ENCODE measurements around the gene SLF2.

The SLF2 gene, protein sequence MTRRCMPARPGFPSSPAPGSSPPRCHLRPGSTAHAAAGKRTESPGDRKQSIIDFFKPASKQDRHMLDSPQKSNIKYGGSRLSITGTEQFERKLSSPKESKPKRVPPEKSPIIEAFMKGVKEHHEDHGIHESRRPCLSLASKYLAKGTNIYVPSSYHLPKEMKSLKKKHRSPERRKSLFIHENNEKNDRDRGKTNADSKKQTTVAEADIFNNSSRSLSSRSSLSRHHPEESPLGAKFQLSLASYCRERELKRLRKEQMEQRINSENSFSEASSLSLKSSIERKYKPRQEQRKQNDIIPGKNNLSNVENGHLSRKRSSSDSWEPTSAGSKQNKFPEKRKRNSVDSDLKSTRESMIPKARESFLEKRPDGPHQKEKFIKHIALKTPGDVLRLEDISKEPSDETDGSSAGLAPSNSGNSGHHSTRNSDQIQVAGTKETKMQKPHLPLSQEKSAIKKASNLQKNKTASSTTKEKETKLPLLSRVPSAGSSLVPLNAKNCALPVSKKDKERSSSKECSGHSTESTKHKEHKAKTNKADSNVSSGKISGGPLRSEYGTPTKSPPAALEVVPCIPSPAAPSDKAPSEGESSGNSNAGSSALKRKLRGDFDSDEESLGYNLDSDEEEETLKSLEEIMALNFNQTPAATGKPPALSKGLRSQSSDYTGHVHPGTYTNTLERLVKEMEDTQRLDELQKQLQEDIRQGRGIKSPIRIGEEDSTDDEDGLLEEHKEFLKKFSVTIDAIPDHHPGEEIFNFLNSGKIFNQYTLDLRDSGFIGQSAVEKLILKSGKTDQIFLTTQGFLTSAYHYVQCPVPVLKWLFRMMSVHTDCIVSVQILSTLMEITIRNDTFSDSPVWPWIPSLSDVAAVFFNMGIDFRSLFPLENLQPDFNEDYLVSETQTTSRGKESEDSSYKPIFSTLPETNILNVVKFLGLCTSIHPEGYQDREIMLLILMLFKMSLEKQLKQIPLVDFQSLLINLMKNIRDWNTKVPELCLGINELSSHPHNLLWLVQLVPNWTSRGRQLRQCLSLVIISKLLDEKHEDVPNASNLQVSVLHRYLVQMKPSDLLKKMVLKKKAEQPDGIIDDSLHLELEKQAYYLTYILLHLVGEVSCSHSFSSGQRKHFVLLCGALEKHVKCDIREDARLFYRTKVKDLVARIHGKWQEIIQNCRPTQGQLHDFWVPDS

DNA sequence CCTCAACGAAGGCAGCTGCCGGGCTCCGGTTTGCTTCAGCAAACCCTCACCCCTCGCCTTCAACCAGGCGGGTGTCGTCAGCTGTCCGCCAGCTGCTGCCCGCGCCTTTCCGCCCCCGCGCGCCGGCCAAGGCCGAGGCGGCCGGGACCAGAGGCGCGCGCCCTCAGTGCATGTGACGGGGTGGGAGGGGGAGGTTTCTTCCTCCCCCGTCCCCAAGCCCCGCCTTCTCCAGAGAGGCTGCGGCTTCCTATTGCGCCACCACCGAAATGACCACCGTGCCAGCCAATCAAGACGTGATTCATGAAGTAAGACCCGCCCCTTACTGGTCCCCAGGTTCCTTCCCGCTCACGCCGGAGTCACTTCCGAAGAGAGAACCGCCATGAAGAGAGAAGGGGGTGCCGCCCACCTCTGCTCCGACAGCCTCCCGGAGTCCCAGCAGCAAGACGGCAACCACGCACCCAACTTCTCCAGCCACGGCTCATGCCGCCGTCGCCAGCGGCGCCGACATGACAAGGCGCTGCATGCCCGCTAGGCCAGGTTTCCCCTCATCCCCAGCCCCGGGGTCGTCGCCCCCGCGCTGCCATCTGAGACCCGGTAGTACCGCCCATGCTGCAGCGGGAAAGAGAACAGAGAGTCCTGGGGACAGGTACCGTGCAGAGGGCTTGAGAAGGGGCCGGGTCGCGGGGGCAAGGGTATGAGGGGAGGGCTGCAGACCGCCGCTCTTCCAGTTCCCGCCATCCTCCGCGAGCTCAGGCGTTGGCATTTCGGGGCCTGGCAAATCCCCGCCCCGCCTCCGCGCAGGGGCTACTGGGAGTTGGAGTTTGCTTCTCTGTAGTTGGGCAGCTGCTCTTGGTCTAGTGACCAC, at the start of gene SLF2:
Gene SLF2, plus strand, starts transcription at position 359 of the 865 bp plus-strand sequence. Its CDS starts 148 bp downstream, at position 507.
- DNase-seq, result peak; percentile 96

GRCh38 chr10:100863433-100863832, 49.3 kb upstream of the SLF2 start:
- no peak for DNase-seq

- no peak for DNase-seq
Measured at GRCh38 chr10:100864036-100864885, 48.5 kb upstream of the SLF2 start.

GRCh38 chr10:100864978-100865377, 47.8 kb upstream of the SLF2 start:
- peak; percentile 62 for DNase-seq

GRCh38 chr10:100866010-100866409, 46.8 kb upstream of the SLF2 start:
- DNase-seq, result no peak

- no peak for DNase-seq
Measured at GRCh38 chr10:100866575-100867098, 46.1 kb upstream of the SLF2 start.

- no peak for DNase-seq
Measured at GRCh38 chr10:100867261-100867963, 45.4 kb upstream of the SLF2 start.

DNA sequence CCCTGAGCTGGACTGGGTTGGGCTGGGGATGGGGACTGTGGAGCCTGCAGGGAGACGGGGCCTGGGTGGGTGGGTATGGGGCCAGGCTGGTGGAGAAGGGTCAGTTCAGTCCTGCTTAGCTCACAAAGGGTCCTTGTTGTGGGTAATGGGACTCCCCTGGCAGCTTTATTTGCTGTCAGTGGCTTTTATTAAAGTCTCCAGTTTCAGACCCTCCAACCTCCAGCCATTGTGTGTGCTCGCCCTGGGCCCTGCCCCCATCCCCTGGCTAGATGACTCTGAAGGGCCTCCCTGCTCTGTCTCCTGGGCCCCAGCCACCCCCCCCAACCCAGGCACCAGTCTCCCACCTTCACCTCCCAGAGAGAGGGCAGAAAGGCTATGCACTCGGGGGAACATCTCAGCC, 44.4 kb upstream of the SLF2 start:
- no peak for DNase-seq

GRCh38 chr10:100869399-100869798, 43.4 kb upstream of the SLF2 start:
- no peak for DNase-seq

DNA sequence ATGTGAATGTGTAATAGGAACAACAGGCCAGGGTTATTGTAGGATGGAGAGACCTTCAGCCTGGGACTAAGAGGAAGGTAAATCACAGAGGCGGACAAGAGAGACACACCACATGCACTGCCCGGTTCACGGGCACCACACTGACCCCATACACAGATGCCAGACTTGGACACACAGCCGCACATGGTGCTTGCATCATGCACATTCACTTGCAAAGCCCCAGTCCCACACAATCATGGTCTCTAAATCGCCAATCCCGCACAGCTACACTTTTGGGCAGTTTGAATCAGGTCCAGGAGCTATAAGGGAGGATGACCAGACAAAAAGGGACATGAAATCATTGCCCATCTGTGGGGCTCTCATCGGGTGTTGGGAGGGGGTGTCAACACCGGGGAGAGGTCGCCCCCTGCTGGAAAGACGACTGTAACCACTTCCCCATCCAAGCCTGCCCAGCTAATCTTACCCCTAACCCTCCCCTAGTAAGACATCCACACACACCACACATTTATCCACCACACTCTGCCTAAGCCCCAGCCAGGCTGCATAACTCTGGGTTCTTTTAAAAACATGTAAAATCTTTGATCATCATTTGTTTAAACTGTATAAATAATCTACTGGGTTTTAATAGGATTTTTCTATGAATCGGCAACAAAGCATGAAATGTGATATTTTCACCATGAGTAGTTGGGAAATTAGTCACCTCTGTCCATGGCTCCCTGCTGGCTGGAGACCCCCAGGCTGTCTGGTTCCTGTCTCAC, 40.5 kb upstream of the SLF2 start:
- peak; percentile 56 for DNase-seq

DNA sequence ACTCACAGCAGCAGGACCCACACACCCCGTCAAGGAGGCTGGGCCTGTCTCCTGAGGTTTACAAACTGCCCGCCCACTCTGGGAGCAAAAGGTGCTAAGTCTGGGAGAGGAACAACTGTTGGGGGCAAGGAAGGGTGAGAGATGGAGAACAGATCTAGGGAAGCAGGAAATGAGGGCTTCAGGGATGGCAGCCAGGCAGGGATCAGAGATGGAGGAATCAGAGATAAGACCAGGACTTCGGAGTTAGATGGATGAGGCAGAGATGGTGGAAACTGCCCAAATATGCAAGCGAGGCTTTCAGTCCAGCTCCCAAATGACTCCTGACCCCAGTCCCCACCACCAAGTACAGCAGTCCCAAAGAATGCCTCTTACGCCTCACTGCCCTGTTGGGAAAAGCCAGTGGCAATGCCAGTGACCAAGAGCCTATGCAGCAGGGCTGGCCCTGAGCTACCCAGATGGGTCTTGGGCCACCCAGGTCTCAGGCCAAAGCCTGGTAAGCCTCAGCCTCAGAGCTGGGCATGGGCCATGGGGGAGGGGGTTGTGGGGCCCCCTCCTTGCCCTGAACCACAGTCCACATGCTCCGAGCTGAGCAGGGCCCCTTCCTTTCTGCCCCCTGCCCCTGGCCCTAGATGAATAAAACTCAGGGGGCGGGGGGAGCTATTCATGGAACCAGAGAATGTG, 39.5 kb upstream of the SLF2 start:
- DNase-seq, result no peak

DNA sequence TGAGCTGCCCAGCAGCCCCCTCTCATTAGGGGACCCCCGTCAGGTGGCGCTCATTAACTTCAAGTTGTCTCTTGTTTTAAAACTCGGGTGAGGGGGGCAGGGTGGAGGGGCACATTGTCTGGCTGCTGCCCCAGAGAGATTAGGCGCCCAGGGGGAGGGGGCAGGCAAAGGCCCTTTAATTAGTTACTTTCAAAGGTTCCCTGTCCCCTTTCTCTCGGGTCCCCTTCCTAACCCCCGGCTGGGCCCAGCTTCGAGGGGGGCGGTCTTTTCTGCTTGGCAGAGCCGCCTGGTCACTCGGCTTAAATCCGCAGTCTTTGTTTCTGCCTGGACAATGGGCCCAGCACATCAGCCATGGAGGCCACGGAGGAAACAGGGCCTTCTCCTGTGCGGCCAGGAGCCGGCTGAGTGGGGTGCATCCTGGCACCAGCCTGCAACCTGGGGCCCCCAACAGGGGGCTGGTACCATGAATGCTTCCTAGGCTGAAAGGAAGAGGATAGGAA, 38.9 kb upstream of the SLF2 start:
- no peak for DNase-seq

GRCh38 chr10:100874702-100875483, 37.9 kb upstream of the SLF2 start:
- DNase-seq, result no peak

DNA sequence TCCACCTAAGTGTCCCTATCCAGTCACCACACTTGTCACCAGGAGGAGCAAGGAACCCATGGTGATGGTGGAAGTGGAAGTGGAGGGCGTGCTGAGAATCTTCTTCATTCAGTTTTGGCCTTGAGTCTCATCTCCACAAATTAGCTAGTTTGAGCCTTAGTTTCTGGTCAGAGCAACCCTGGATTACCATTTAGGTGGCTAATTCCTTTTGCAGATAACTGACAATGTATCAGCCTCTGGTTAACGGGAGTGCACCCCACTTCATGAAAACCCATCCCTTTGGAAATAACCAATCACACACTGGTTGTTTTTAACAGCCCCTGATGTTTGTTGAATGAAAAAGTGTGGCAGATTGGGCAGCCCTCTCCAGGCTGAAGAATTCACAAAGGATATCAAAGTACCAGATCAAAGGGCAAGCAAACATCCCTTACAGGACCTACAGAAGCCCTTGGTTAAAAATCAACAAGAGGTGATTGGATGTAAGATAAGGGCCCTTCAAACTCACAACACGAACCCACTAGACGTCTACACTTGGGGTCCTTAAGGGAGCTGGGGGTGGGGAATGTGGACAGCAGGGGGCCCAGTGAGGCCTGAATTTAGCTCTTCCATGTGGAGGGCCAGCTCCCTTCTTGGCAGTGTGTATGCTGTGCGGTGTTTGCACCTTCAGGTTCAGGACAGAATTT, 37.1 kb upstream of the SLF2 start:
- DNase-seq, result no peak

DNA sequence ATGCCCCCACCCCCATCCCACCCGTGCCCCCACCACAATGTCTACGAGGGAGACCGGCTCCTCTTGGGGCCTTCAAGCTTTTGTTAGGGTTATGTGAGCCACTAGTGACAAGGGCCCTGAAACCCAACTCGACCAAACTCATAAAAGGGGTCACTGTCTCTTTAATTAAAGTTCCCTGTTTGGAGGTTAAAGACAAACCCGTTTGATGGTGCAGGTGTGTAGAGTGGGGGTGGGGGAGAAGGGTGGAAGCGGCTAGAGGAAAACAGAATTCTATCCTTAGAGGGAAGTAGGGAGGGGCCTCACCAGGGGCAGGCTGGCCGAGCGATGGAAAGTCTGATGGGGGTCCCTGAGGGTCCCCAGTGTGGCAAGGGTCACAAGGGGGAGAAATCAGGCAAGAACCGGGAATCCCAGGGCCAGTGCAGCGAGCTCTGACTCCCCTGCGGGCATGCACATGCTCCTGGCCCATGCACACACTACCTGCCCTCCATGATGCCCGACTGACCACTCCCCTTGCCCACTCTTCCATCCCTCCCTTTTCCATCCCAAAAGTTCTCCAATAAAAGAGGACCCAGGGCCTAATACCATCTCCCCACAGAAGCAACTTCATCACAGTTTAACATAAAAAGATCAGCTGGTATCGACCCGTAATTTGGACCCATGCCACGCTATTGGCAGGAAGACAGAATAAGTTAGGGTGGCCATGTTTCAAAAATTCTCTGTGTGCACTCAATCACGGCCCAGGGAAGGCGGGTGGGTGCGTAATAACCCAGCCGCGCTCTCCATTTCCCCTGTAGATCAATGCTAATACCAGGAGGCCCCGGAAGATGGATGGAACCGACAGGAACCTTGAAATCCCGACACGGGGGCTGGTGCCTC, 35.9 kb upstream of the SLF2 start:
- peak; percentile 25 for DNase-seq

GRCh38 chr10:100877461-100877850, 35.3 kb upstream of the SLF2 start:
- no peak for DNase-seq
